Femur (tissue), 1 donor: ENCODE results near the gene CCDC89.

ENCODE experiments used
- DNase-seq: peaks from one replicate; pipeline ENCODE4 v3.0.0-alpha.2; 2017

CCDC89 gene

GRCh38 chr11:85685820-85686459 lies at the start of gene CCDC89:
Gene CCDC89 (minus strand): TSS chr11:85686195. CDS start chr11:85686130, 65 bp downstream.
- peak; percentile 92 for DNase-seq

DNA sequence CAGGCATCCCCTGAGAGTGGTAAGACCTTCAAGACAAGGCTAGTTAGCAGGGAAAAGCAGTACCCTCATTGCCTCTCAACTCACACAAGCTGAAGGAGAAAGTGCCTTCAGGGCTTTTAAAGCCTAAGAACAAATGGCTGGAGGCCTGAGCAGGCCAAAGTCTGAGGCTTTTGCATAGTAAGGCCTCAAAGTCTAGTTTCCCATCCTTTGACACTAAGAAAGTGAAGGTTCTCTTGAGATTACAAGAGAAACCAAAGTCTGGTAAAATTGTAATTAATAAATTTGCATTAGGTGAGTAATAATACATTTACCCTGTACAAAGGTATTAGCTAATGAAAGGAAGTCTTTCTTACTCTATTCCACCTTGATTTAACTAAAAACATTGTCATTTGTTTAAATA lies 47.0 kb upstream of the CCDC89 start:
- DNase-seq = no peak

DNA sequence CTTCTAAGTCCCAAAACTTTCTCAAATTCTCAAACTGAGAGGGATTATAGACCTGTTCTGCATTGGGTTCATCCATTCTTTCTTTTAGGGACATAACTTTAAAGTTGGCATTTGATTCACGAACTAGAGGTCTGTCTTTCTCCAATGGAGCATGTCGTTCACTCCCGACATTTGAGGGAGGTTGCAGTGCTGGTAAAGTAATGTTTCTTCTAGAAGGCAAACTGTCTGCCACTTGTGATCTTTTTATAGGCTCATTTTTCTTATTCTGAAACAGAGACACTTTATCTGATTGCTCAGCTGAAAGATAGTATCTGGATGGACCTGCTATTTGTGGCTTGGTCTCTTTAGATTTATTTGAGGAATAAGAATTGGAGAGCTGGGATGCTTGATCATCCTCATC lies 40.4 kb upstream of the CCDC89 start:
- no peak for DNase-seq

DNA sequence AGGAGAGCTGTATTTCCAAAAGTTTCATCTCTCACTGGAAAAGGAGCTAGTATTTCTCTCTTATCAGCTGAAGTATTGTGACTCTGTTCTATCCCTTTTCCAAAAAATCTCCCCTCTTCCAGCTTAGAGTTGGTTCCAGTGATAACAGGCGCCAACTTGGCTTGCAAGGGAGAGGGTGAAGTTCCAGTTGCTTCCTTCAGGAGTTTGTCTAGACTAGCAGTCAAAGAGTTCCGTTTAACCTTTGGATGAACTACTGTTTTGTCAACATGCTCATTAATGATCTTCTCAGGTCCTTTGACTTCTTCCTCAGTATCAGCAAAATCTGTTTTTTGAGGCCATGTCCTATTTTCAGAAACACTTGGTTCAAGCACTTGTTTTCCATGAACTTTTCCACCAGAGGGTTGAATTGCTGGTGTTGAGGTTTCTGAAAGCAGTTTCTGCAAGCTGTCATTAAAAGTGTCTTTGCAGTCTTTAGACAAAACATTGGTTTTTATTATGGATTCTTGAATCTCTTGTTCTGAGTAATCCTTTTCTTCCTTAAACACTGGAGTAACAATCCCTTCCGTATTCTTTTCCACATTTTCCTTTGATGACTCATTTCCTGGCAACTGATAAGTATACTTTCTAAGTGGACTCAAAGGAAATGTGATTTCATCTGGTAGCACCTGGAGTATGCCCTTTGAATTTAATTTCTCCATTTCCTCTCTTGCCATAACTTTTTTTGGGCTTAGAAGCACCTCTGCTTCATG lies 39.7 kb upstream of the CCDC89 start:
- DNase-seq = no peak

DNA sequence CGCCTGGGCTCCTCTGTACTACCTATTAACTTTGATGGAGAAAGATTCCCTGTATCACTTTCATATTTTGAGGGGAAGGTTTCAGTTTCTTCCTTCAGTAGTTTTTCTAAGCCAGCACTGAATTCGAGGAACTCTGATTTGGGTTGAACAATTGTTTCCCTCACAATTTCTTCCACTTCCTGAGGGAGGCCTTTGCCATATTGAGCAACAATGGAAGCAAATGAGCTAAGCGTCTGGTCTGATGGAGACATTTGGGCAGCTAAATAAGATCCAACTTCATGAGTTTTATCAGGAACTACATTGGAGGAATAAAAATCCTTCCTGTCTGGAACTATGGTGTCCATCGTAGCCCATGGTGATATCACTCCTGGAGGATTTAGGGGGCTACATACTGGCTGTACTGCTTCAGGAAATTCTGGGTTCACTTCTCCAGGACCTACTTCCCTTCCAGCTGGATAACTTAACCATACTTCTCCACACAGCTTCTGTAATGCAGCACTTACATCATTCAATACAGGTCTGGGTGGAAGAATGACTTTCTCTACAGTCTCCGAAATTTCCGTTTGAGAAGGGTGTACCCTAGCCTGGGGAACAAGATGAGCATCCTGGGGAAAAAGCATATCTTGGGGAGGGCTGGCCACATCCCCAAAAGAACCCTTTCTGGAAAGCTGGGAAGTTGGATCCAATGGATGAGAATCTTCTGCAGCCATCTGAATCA lies 38.9 kb upstream of the CCDC89 start:
- no peak for DNase-seq

DNA sequence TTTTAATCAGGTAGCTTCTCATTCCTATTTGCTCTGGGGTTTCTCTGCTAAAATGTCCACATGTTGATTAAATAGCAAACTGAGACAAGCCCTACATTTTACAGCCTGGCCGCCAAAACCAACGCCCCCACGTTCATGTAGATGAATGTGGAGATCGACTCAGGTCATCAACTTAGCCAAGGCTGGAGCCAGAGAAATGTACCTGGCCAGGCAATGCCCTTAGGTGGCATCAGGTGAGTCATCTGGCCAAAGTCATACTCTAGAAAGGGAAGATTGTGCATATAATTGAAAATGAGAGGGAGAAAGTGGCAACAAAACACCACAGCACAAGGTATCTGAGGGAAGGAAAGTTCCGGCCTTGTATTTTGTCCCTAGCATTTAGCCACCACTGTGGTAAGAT lies 37.1 kb upstream of the CCDC89 start:
- DNase-seq = no peak

DNA sequence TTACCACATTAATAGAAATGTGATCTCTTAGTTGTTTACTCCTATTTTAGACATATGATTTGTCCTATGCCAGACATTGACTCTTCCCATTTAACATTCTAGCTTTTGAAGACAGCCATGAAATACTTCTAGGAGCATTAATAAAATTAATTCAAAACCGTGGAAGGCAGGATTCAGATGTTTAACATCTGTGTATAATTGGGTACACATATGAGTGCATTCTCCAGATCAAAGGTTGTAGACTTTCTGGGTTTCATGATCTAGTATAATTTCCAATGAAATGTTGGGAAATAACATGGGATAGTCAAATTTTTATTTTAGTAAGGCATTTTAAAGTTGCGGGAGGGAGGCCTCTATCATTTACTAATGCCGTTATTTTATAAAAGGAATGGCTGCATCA lies 35.2 kb upstream of the CCDC89 start:
- no peak for DNase-seq

DNA sequence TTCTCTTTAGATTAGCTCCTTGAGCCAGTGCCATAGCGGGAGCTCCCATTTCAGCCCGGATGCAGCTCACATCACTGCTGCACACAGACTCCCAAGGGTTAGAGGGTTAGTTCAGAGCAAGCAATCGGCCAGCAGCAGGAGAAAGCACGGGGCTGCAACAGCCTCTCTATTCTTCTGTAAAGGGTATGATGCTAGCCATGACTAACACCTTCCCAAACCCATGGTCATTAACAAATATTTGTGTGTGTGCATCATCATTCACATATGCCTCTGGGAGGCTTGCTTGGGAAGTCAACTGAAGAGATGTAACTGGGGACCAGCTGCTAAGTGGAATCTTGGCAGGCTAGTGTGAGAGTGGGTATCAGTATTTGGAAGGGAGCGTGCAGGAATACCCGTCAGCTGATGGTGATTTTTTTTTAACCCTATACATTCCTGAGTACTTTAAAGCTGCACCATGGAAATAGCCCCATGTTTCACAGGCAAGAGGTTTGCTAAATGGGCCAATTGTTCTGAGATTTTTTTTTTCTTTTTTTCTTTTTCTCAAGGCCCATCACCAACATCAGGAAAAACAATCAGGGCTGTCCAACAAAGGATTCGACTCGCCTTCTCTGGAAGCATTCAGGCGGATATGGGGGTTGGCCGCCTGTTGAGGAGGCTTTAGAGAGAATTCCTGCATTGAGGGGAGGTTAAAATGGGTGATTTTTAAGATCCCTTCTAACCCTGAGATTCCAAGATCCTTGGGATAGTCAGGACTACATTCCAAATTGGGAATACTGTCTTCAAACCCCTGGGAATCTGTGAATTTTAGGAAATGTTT lies 33.2 kb upstream of the CCDC89 start:
- DNase-seq = peak; percentile 84

GRCh38 chr11:85718126-85718943 lies 32.3 kb upstream of the CCDC89 start:
- DNase-seq = no peak

DNA sequence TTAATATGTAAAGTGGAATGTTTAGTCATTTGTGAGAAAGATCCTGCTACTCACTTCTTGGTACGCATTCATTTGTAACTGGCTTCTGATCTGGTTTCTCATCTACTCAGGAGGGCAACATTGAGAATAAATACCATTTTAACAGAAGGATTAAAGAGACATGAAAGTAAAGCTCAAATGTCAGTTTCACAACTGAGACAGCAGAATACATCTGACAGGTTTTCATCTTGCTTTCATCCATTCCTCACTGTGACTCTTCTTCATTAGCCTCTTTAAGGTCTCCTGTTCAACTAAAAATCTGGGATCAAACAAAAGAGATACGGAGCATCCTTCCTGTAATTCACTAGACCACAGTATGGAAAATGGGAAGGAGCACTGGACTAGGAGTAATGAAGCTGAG lies 31.4 kb upstream of the CCDC89 start:
- DNase-seq = no peak

DNA sequence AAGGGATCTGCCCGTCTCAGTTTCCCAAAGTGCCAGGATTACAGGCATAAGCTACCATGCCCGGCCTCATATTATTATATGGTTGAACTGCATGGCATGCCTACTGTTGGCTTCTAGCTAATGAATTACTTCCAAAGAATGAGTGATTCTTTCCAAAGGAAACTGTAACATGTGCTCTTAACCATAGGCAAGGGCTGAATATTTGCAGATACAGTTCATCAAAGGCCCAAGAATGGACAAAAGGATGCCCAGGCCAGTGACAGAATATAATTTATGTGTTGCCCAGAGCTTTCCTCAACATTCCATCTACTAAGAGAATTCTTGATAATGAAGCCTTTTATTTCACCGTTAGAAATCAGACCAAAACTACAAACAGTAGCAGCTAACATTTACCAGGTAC lies 27.0 kb upstream of the CCDC89 start:
- no peak for DNase-seq

DNA sequence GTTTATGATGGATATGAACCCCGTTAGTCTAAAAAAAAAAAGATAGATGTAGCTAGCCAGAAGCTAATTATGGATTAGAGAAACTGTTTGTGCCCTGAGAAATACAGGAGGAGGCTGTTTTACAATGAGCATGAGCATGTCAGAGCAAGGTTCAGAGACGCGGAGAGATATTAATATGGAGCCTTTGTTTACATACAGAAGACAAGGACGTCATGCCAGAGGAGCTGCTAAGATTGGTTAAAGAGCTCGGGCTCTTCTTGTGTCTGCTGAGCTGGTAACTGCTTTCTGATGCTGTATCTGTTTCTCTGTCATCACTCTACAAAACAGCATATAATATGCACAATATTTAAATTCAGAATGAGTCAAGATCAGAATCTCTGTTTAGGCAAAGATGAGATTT lies 24.9 kb upstream of the CCDC89 start:
- DNase-seq = no peak

DNA sequence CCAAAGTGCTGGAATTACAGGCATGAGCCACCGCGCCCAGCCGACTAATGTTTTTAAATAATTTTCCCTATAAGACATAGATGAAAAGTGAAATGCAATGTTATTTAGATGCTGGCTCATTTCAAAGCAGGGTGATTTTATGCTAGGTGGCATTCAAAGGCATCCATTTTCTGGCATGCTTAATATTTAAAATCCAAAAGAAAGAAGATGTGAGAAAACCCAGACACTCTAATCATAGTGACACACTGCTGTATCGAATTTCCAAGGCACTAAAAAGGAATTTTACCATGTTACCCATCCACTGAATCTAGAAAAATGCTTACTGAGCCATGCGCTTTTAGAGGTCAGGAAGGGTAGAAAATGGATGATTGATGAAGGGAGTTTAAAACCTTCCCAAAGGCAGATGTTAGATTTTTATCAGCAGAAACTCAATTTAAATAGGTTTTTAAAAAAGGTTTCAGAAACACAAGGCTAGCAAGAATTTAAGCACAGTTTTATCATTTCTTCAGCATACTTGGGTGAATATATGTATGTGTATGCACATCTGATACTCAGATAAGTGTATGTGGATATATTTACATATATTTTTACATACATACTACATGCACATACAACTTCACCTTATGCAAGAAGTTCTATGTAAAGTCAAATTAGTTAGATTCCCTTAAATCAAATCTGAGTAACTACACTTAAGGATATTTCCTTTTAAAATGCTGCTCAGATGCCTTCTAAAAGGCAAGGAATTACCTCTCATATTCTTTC lies 24.1 kb upstream of the CCDC89 start:
- DNase-seq = no peak

GRCh38 chr11:85705800-85706199 lies 19.8 kb upstream of the CCDC89 start:
- DNase-seq = no peak

DNA sequence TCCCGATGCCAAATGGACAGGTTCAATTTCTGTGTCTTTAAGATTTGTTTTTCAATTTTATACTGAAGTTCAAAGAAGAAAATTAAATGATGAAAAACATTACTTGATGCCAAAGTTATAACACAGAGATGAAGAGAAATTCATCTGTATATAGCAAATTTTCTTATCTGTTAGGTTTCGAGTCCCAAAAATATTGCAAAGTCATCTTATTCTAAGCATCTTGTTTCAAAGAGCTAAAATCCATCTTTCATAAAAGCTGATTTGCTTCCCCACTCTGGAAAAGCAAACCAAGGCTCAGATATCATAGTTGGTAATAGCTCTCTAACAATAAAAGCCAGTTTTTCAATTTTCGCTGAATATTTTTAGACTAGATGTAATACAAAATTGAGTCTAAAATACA lies 19.0 kb upstream of the CCDC89 start:
- no peak for DNase-seq

- no peak for DNase-seq
These were observed 14.2 kb upstream of the CCDC89 start for GRCh38 chr11:85699957-85700741.

DNA sequence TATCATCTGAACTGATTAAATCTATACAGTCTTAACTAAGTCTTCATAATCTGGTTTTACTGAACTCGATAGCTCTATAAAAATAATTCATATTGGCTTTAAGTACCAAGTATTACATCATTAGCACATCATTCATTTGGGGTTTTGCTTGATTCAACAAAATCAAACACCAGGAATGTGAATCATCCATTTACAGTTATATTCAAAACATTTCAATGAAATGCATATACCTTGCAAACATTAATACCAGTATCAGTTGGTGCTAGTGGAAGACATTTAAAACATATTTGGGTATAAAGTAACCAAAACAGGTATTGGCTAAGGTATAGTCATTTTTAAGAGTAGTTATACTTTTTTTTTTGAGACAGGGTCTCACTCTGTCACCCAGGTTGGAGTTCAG lies 12.2 kb upstream of the CCDC89 start:
- DNase-seq = no peak

- no peak for DNase-seq
These were observed 11.8 kb upstream of the CCDC89 start for GRCh38 chr11:85697747-85698146.

DNA sequence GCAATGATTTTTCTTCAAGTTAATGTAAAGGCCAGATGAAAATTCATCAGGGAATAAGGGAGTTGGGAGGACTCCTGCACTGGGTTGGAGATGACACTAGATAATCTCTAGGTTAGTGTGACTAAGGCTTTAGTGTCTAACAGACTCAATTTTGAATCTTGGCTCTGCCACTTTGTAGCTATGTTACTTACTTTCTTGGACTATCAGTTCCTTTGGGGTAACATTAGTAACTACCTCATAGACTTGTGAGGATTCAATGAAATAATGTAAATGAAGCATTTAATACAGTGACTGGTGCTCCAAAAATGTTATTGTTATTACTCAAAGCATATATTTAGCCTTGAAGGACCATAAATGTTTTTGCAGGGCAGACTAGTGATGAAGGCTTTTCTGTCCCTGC lies 9.6 kb upstream of the CCDC89 start:
- DNase-seq = no peak

GRCh38 chr11:85694385-85694980 lies 8.5 kb upstream of the CCDC89 start:
- no peak for DNase-seq
